NCI-H2081 treated with DMSO at 0.1 percent for 48 hours (cell line): ENCODE measurements around the gene SMCO2.

Source experiments
- DNase-seq: peaks from one replicate; lab custom pipeline; 2025; lab: John Stamatoyannopoulos, UW

Gene SMCO2

GRCh38 chr12:27446436-27446835 is at the start of gene SMCO2:
TSS of gene SMCO2 (plus strand) at chr12:27446736. CDS start at chr12:27470632, 23,896 bp downstream.
- no peak for DNase-seq

- no peak for DNase-seq
These were observed 48.1 kb upstream of the SMCO2 start for GRCh38 chr12:27398466-27398865.

- DNase-seq: no peak
These were observed 47.5 kb upstream of the SMCO2 start for GRCh38 chr12:27399074-27399473.

- DNase-seq: no peak
These were observed 45.6 kb upstream of the SMCO2 start for GRCh38 chr12:27400856-27401354.

- no peak for DNase-seq
These were observed 34.5 kb upstream of the SMCO2 start for GRCh38 chr12:27412047-27412446.

- no peak for DNase-seq
These were observed 23.8 kb upstream of the SMCO2 start for GRCh38 chr12:27422697-27423096.

- no peak for DNase-seq
These were observed 21.8 kb upstream of the SMCO2 start for GRCh38 chr12:27424631-27425230.

- DNase-seq: no peak
These were observed 21.2 kb upstream of the SMCO2 start for GRCh38 chr12:27425306-27425705.

- no peak for DNase-seq
These were observed 19.6 kb upstream of the SMCO2 start for GRCh38 chr12:27426743-27427487.

- DNase-seq: no peak
These were observed 18.7 kb upstream of the SMCO2 start for GRCh38 chr12:27427824-27428223.

GRCh38 chr12:27428466-27428865 is 18.1 kb upstream of the SMCO2 start:
- DNase-seq: no peak

- DNase-seq: no peak
These were observed 16.9 kb upstream of the SMCO2 start for GRCh38 chr12:27429606-27430005.

- DNase-seq: no peak
These were observed 15.4 kb upstream of the SMCO2 start for GRCh38 chr12:27431185-27431584.

- no peak for DNase-seq
These were observed 11.6 kb upstream of the SMCO2 start for GRCh38 chr12:27434673-27435565.

GRCh38 chr12:27436029-27436428 is 10.5 kb upstream of the SMCO2 start:
- DNase-seq: no peak

- no peak for DNase-seq
These were observed 9.8 kb upstream of the SMCO2 start for GRCh38 chr12:27436768-27437167.

- DNase-seq: no peak
These were observed 8.7 kb upstream of the SMCO2 start for GRCh38 chr12:27437839-27438238.

- DNase-seq: no peak
These were observed 1.2 kb downstream of the SMCO2 start for GRCh38 chr12:27447761-27448160.

- no peak for DNase-seq
These were observed 2.5 kb downstream of the SMCO2 start for GRCh38 chr12:27449026-27449425.

- DNase-seq: no peak
These were observed 3.5 kb downstream of the SMCO2 start for GRCh38 chr12:27449893-27450534.

- no peak for DNase-seq
These were observed 4.7 kb downstream of the SMCO2 start for GRCh38 chr12:27451036-27451825.
